Thyroid gland (tissue), 4 donors: ENCODE measurements around the gene TJAP1.
"Not testable (repeated sequence)": the region's sequence is repeated elsewhere in the genome, so short reads cannot be mapped to it uniquely, and the experiment has no call there.

Source experiments
- POLR2A ChIP-seq, 2 donors: fragments of 450-650 bp; IDR thresholded peaks; one replicate each; pipeline ENCODE4 v1.6.1; 2017; ENCODE audit warnings: antibody characterized with exemption in 2 of 2, mild to moderate bottlenecking in 2 of 2, moderate library complexity in 1 of 2
- TF ChIP-seq, protein P1 (sequence below), 6 experiments: fragments of 200-600 bp in 3 of 6; fragments of 450-650 bp in 3 of 6; sonication (generic) in 3 of 6; IDR thresholded peaks; one replicate each; pipeline ENCODE4 v1.5.1; 2016 to 2019; ENCODE audit warnings: antibody characterized with exemption in 6 of 6, mild to moderate bottlenecking in 2 of 6, inconsistent platforms in 1 of 6, moderate library complexity in 1 of 6

GRCh38 chr6:43498291-43498690 is 20.9 kb downstream of the TJAP1 start:
- TF ChIP-seq, protein P1, sequence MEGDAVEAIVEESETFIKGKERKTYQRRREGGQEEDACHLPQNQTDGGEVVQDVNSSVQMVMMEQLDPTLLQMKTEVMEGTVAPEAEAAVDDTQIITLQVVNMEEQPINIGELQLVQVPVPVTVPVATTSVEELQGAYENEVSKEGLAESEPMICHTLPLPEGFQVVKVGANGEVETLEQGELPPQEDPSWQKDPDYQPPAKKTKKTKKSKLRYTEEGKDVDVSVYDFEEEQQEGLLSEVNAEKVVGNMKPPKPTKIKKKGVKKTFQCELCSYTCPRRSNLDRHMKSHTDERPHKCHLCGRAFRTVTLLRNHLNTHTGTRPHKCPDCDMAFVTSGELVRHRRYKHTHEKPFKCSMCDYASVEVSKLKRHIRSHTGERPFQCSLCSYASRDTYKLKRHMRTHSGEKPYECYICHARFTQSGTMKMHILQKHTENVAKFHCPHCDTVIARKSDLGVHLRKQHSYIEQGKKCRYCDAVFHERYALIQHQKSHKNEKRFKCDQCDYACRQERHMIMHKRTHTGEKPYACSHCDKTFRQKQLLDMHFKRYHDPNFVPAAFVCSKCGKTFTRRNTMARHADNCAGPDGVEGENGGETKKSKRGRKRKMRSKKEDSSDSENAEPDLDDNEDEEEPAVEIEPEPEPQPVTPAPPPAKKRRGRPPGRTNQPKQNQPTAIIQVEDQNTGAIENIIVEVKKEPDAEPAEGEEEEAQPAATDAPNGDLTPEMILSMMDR (IDR thresholded peaks at IDR 0.05): not testable (repeated sequence)
- TF ChIP-seq POLR2A (IDR thresholded peaks at IDR 0.05): not testable (repeated sequence)
